HG02884 (cell line): ENCODE measurements around the gene SAMD15.
"Not testable (repeated sequence)": the region's sequence is repeated elsewhere in the genome, so short reads cannot be mapped to it uniquely, and the experiment has no call there.

Source experiments
- ATAC-seq: cut with Tn5 transposase; IDR thresholded peaks from one replicate; pipeline ENCODE4 v1.9.1; 2021; ENCODE audit warnings: mild to moderate bottlenecking, moderate library complexity; ENCODE audit not compliant: unreplicated experiment

Gene SAMD15

DNA sequence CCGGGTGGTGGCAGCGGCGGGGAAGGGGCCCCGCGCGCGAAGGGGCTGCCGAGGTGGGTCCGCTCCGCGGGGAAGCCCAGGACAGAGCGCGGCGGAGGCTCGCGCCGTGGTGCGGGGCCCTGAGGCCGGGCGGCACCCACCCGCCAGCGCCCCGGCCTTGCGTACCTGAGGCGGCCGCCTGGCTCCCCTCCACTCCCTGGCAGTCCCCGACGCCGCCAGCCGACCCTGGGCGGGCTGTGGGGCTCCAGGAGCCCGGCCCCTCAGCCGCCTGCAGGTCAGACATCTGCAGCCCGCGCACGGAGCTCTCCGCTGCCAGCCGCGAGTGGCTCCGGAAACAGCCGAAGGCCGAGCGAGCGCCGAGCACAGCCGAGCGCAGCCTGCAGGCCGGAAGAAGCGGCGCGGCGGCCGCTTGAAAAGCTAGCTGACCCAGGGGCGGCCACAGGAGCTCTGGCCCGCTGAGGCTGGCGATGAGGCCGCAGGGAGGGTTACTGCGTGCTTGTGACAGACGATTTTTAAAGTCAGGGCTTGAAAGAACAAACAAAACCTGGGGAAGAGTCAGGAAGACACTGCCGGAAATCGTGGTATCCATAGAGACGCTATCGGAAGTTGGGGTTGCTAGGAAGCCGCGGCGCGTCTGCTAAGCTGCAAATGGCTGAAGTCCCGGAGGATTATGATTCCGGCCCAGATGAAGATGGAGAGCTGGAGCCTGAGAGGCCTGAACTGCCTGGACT is at the start of gene SAMD15, which contains the start of gene TMED8:
Gene SAMD15, plus strand, starts transcription at position 609 of the 731 bp plus-strand sequence. Its CDS starts 40 bp downstream, at position 649.
Gene TMED8, minus strand, starts transcription at position 324 of the 731 bp plus-strand sequence. Its CDS starts 41 bp downstream, at position 283.
- ATAC-seq: peak; percentile 81

DNA sequence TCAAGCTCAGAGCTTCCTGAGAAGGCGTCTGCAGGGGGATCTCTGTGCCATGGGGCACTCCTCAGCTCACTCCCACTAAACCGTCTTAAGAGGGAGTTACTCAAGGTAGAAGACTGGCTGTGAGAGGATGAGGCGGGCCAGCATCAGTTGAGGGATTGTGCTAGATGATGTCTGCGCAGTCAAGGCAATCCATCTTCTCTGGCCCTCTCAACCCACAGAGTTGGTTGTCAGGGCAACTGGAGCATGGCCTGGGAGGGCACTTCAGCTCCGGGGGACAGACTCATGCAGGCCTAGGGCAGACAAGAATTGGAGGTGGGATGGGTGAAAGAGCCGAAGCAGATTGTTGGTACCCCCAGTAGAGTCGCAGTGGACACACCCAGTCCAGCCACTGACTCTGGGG is 47.3 kb upstream of the SAMD15 start:
- no peak for ATAC-seq

DNA sequence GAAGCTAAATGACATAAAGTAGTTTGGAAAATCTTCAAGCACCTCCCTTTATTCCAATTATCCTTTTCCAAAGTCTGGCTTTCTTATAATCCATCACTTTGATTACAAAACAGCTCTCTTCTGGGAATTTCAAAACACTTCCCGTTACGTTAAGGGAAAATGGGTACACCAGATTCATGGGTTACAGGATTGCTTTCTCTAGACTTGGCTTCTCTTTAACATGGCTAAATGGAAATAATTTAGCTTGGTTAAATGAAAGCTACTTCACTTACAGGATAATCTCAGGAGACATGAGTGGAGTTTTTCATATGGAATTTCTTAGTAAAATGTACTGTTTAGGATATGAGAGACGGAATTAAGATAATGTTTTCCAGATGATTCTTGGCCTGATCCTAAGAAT is 41.6 kb upstream of the SAMD15 start:
- no peak for ATAC-seq

DNA sequence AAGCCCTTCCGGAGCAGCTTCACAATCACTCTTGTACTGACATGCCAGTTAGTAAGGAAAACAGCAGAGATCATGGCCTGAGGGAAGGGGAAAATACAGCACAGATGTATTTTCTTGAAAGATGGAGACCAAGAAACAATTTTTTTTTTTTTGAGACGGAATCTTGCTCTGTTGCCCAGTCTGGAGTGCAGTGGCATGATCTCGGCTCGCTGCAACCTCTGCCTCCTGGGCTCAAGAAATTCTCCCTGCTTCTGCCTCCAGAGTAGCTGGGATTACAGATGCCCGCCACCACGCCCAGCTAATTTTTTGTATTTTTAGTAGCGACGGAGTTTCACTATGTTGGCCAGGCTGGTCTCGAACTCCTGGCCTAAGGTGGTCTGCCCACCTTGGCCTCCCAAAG is 39.9 kb upstream of the SAMD15 start:
- not testable (repeated sequence) for ATAC-seq

GRCh38 chr14:77337880-77338279 is 39.3 kb upstream of the SAMD15 start:
- ATAC-seq: no peak

DNA sequence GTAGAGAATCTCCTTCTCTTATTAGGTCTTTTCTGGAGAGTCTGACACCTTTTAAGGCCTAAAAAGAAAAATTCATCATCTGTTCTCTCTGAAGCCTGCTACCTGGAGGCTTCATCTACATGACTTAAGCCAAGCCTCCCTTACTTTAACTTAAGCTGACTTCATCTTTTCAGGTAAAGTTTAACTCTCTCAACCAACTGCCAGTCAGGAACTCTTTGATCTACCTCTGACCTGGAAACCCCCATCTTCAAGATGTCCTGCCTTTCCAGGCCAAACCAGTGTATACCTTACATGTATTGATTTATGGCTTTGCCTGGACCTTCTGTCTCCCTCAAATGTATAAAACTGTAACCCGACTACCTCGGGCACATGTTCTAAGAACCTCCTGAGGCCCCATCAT is 38.9 kb upstream of the SAMD15 start:
- ATAC-seq: no peak

DNA sequence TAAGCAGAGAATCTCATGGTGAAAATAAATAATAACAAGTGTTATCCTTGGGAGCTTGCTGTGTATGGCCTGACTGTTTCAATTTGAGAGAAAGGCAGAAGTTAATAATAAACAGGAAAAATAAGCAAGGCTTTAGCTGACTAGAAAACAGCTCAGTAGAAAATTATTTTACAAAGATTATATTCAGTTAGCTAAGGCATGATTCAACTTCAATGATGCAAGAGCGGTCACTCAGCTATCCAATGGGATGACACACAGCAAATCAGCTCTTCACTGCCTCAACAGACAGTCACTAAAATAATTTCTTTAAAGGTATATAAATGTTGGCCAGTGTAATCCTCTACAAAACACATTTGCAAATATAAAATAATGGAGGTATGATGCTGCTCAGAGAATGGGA is 37.8 kb upstream of the SAMD15 start:
- ATAC-seq: no peak

GRCh38 chr14:77340389-77340788 is 36.8 kb upstream of the SAMD15 start:
- ATAC-seq: no peak

DNA sequence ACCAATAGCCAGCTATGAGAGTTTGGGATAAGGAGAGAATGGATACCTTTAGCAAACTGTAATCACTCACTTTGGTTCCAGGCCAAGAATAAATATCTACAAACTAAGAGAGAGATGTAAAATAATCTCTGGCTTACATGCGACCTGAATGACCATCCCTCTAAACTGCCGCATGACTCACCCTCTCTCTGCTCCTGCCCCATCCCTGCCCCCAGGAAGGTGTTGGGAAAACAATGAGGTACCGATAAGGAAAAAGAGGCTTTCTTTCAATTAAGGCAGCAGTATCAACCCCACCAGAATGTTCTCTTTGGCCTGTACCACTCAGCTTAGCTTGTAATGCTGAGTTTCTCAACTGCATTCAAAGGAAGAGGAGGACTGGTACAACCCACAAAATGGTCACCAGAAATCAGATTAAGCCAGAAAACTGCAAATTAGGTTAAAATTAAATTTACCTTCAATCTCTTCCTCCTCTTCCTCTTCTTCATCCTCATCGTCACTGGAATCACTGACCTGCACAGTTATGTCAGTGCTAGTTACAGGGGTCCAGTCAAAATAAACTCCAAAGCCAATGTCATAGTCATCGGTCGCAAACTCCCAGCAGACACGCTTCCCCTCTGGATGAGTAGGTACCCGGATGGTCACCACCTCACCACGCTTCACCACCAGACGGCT is 34.3 kb upstream of the SAMD15 start:
- no peak for ATAC-seq

- no peak for ATAC-seq
Measured at GRCh38 chr14:77343662-77344061, 33.5 kb upstream of the SAMD15 start.

DNA sequence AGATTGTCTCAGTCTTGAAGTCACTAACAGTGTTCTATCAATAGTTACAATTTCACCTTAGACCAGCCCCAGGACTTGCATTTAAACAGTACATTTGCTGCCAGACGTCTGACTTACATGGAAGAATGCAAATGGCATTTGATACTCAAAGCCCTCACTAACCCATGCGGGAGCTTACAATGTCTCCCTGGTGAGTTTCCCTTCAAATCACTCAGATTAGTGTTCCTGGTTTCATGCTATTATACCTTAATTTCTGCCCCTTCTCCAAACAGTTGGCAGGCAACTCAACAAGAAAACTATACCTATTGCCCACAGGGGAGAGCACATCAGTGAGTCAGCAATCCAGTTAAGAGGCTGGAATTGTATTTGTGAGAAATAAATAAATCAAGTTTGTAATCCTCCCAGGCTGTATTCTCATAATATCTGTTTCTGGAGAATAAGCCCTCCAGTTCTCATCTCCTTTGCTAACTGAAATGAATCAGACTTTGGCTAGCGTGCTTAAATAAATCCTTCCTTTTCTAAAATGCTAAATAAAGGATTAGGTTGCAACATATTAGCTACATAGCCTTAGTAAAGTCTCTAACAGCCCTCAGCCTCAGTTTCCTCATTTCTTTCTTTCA is 32.7 kb upstream of the SAMD15 start:
- no peak for ATAC-seq

GRCh38 chr14:77346495-77346894 is 30.7 kb upstream of the SAMD15 start:
- no peak for ATAC-seq

DNA sequence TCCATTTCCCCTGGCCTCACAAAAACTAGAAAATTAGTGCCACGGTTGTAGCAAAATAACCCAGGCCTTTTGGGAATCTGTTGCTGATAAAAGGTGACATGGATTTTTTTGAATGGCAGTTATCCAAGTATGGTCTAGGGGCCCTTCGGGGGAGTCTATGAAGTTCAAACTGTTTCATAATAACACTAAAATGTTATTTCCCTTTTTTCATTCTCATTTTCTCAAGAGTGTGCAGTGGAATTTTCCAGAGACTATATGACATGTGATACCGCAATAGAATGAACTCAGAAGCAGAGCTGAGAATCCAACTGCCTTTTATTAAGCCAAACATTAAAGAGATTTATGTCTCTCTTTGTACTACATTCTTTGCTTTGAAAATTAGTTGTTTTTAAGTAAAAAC is 29.4 kb upstream of the SAMD15 start:
- ATAC-seq: no peak

DNA sequence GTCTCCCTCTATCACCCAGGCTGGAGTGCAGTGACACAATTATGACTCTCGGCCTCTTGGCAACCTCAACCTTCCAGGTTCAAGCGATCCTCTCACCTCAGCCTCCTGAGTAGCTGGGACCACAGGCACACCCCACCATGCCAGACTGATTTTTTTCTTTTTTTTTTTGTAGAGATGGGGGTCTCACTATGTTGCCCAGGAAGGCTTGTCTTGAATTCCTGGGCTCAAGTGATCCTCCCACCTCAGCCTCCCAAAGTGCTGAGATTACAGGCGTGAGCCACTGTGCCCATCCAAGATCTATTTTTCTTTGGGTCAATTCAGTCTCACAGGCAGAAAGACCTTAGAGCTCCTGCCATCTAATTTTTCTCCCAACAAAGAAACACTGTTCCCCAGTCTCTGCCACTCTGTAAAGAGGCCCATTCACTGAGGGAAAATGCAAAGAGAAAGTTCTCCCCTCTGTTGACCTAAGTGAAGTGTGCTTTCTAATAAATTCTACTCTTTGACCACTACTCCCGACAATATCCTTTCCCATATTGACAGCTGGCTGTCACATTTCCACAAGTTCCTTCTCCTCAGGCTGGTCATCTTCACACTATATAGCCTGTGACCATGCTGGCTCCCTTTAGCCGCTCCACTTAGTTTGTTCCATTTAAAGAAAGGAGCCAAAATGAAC is 23.6 kb upstream of the SAMD15 start:
- no peak for ATAC-seq

DNA sequence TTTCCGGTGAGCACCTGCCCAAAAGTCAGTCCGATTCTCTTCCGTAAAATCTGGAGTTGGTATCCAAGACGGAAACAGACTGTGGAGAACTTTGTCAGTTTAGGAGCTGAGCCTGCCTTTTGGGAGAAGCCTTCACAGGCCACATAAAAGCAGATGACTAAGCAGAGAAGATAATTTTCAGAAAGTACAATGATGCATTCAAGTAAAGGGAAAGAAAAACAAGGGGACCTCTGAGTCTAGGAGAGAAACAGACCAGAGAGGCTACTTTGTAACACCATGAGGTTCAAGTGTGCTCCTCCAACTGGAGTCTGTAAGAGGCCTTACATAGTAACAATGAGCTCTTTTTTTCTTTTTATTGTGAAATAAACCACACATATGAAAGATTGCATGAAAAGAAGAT is 21.4 kb upstream of the SAMD15 start:
- no peak for ATAC-seq

DNA sequence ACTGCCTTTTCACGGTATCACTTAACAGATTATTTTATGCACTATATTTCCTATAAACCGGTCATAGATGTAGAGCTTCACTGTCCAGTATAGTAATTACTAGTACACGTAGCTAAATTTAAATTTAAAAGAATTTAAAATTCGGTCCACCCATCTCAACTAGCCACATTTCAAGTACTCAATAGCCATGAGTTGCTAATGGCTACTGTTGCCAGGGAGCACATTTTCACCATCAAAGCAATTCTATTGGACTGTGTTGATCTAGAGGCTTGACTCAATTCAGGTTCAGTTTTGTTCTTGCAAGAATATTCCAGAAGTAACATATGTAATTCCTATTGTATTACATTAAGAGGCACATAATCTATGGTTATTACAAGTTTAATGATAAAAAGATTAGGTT is 20.3 kb upstream of the SAMD15 start:
- no peak for ATAC-seq

DNA sequence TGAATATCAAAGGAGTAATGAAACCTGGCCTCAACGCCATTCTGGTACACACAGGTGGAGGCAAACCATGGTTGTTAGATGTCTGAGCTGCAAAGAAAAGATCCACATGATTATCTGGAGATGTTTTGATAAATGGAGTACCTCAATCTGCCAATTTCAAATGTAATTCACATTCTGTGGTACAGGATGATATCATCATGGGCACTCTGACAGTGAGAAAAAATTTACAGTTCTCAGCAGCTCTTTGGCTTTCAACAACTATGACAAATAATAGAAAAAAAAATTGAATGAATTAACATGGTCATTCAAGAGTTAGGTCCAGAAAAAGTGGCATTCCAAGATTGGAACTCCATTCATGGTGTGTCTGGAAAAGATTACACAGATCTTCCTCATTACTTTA is 17.6 kb upstream of the SAMD15 start:
- no peak for ATAC-seq

DNA sequence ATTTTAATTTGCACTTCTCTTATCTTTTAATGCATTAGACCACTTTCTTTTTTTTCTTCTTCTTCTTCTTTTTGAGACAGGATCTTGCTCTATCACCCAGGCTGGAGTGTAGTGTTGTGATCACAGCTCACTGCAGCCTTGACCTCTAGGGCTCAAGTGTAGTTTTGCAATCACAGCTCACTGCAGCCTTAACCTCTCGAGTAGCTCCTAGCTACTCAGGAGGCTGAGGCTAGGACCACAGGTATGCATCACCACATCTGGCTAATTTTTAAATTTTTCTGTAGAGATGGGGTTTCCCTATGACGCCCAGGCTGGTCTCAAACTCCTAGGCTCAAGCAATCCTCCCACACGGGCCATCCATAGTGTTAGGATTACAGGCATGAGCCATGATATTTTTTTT is 13.0 kb upstream of the SAMD15 start:
- no peak for ATAC-seq

- ATAC-seq: no peak
Measured at GRCh38 chr14:77369285-77369684, 7.9 kb upstream of the SAMD15 start.

GRCh38 chr14:77372304-77372841 is 4.8 kb upstream of the SAMD15 start:
- ATAC-seq: no peak
